DND-41 (cell line): ENCODE measurements around the gene ZNF133.
"Not testable (repeated sequence)": the region's sequence is repeated elsewhere in the genome, so short reads cannot be mapped to it uniquely, and the experiment has no call there.

Experiments
- ATAC-seq: fragments of 200-7000 bp; cut with Tn5 transposase; 3 replicates; pipeline ENCODE4 v1.9.1; 2021; ENCODE audit warnings: low read depth; ENCODE audit not compliant: insufficient read depth
- DNase-seq: peaks from one replicate; pipeline ENCODE4 v3.0.0-alpha.2; 2020
- H2AFZ ChIP-seq: 2 replicates; pipeline ENCODE4 v1.6.0; 2012; ENCODE audit warnings: low read depth, low read length
- H3K27ac ChIP-seq: 2 replicates; pipeline ENCODE4 v1.5.1; 2012; ENCODE audit warnings: low read length, inconsistent platforms
- H3K27me3 ChIP-seq: fragments of 200-600 bp; sonication (generic); 2 replicates; pipeline ENCODE4 v1.6.0; 2012; ENCODE audit warnings: low read length, mild to moderate bottlenecking, inconsistent platforms; ENCODE audit not compliant: insufficient read depth, poor library complexity
- H3K36me3 ChIP-seq: 2 replicates; pipeline ENCODE4 v1.5.1; 2012; ENCODE audit warnings: low read length, inconsistent platforms; ENCODE audit not compliant: insufficient read depth
- H3K4me1 ChIP-seq: 2 replicates; pipeline ENCODE4 v1.5.1; 2012; ENCODE audit warnings: mild to moderate bottlenecking, low read length; ENCODE audit not compliant: insufficient read depth
- H3K4me2 ChIP-seq: 2 replicates; pipeline ENCODE4 v1.6.0; 2012; ENCODE audit warnings: mild to moderate bottlenecking, moderate library complexity, low read length, inconsistent platforms; ENCODE audit not compliant: insufficient read depth
- H3K4me3 ChIP-seq, 2 experiments: fragments of 200-600 bp in 1 of 2; shearing (Covaris generic) in 1 of 2; 2 replicates each; pipeline ENCODE4 v1.5.1; 2012 to 2016; ENCODE audit warnings: inconsistent platforms in 2 of 2, low read length in 2 of 2, mild to moderate bottlenecking in 2 of 2, low read depth in 1 of 2, moderate library complexity in 1 of 2
- H3K79me2 ChIP-seq: 2 replicates; pipeline ENCODE4 v1.6.0; 2012; ENCODE audit warnings: low read length, inconsistent platforms; ENCODE audit not compliant: insufficient read depth
- H3K9ac ChIP-seq: 2 replicates; pipeline ENCODE4 v1.6.0; 2012; ENCODE audit warnings: low read depth, mild to moderate bottlenecking, inconsistent platforms, low read length, moderate library complexity
- H3K9me3 ChIP-seq: 2 replicates; pipeline ENCODE4 v1.5.1; 2012; ENCODE audit warnings: low read length, moderate library complexity, mild to moderate bottlenecking, inconsistent platforms; ENCODE audit not compliant: insufficient read depth, severe bottlenecking
- H4K20me1 ChIP-seq: 2 replicates; pipeline ENCODE4 v1.6.0; 2012; ENCODE audit warnings: low read length; ENCODE audit not compliant: insufficient read depth
- CTCF ChIP-seq: IDR thresholded peaks from 2 replicates; pipeline ENCODE4 v1.5.1; 2012; ENCODE audit warnings: borderline replicate concordance, low read length, moderate library complexity, mild to moderate bottlenecking; ENCODE audit not compliant: poor library complexity, severe bottlenecking; ENCODE audit errors: extremely low read depth
- EZH2 ChIP-seq: IDR thresholded peaks from 3 replicates; pipeline ENCODE4 v1.6.1; 2012; ENCODE audit warnings: borderline replicate concordance, low read depth, mild to moderate bottlenecking, moderate library complexity, low read length, inconsistent platforms; ENCODE audit not compliant: severe bottlenecking

The ZNF133 gene

GRCh38 chr20:18267815-18268214 lies 20.5 kb upstream of the ZNF133 start:
- Histone ChIP-seq H2AFZ (no peak overlapping the region), H3K4me3 (no peak overlapping the region), H3K4me1 (no peaks in the 10 kb centered on the region), H3K27ac (no peak overlapping the region), H3K36me3 (no peaks in the 10 kb centered on the region), H3K9ac (no peak overlapping the region), H3K27me3 (peaks cover 10% of the 10 kb centered on the region), H4K20me1 (no peaks in the 10 kb centered on the region), H3K9me3 (no peaks in the 10 kb centered on the region), H3K4me2 (no peak overlapping the region), H3K79me2 (no peaks in the 10 kb centered on the region)
- DNase-seq = no peak
- no peak for ATAC-seq
- TF ChIP-seq CTCF (no peak), EZH2 (no peak)

- Histone ChIP-seq H3K9ac (no peak overlapping the region), H3K9me3 (no peaks in the 10 kb centered on the region), H3K27ac (no peak overlapping the region), H2AFZ (no peak overlapping the region), H3K27me3 (peaks cover 5% of the 10 kb centered on the region), H3K4me1 (no peaks in the 10 kb centered on the region), H3K4me2 (no peak overlapping the region), H4K20me1 (no peaks in the 10 kb centered on the region), H3K36me3 (no peaks in the 10 kb centered on the region), H3K4me3 (no peak overlapping the region), H3K79me2 (no peaks in the 10 kb centered on the region)
- TF ChIP-seq EZH2 (no peak), CTCF (no peak)
- ATAC-seq (no peak), DNase-seq (no peak)
Observed at GRCh38 chr20:18271160-18271559, 17.2 kb upstream of the ZNF133 start.

GRCh38 chr20:18272451-18272850 lies 15.9 kb upstream of the ZNF133 start:
- H3K9me3 ChIP-seq = no peaks in the 10 kb centered on the region
- DNase-seq (no peak), ATAC-seq (no peak)
- no peaks in the 10 kb centered on the region for H4K20me1 ChIP-seq
- TF ChIP-seq CTCF = no peak
- TF ChIP-seq EZH2 = no peak
- no peaks in the 10 kb centered on the region for H3K36me3 ChIP-seq
- no peaks in the 10 kb centered on the region for H3K4me1 ChIP-seq
- H3K9ac ChIP-seq = no peak overlapping the region
- H3K27me3 ChIP-seq = peaks cover 5% of the 10 kb centered on the region
- H3K27ac ChIP-seq = no peak overlapping the region
- H3K4me3 ChIP-seq = no peak overlapping the region
- H3K79me2 ChIP-seq = no peaks in the 10 kb centered on the region
- H2AFZ ChIP-seq = no peak overlapping the region
- no peak overlapping the region for H3K4me2 ChIP-seq

GRCh38 chr20:18273738-18274137 lies 14.6 kb upstream of the ZNF133 start:
- Histone ChIP-seq H3K4me1 (no peaks in the 10 kb centered on the region), H3K27me3 (peaks cover 2% of the 10 kb centered on the region), H3K79me2 (no peaks in the 10 kb centered on the region), H4K20me1 (no peaks in the 10 kb centered on the region), H3K4me3 (no peak overlapping the region), H2AFZ (no peak overlapping the region), H3K27ac (no peak overlapping the region), H3K4me2 (no peak overlapping the region), H3K36me3 (no peaks in the 10 kb centered on the region), H3K9me3 (no peaks in the 10 kb centered on the region), H3K9ac (no peak overlapping the region)
- no peak for DNase-seq
- no peak for TF ChIP-seq CTCF
- TF ChIP-seq EZH2 = no peak
- ATAC-seq = no peak

- not testable (repeated sequence) for H3K79me2 ChIP-seq, H3K4me2 ChIP-seq, H3K4me1 ChIP-seq, H3K27ac ChIP-seq, H3K9ac ChIP-seq, H2AFZ ChIP-seq, H4K20me1 ChIP-seq, H3K4me3 ChIP-seq, H3K9me3 ChIP-seq, H3K27me3 ChIP-seq, H3K36me3 ChIP-seq, ATAC-seq, DNase-seq
Observed at GRCh38 chr20:18275960-18276359, 12.4 kb upstream of the ZNF133 start.
